SH-SY5Y (cell line): ENCODE measurements around the gene C1QB.

Experiments used
- GATA2 ChIP-seq: IDR thresholded peaks from 2 replicates; pipeline ENCODE4 v1.6.1; 2011; ENCODE audit warnings: mild to moderate bottlenecking, low read depth, low read length
- GATA3 ChIP-seq: IDR thresholded peaks from 2 replicates; pipeline ENCODE4 v1.6.1; 2011; ENCODE audit warnings: low read depth, mild to moderate bottlenecking, low read length, moderate library complexity

DNA sequence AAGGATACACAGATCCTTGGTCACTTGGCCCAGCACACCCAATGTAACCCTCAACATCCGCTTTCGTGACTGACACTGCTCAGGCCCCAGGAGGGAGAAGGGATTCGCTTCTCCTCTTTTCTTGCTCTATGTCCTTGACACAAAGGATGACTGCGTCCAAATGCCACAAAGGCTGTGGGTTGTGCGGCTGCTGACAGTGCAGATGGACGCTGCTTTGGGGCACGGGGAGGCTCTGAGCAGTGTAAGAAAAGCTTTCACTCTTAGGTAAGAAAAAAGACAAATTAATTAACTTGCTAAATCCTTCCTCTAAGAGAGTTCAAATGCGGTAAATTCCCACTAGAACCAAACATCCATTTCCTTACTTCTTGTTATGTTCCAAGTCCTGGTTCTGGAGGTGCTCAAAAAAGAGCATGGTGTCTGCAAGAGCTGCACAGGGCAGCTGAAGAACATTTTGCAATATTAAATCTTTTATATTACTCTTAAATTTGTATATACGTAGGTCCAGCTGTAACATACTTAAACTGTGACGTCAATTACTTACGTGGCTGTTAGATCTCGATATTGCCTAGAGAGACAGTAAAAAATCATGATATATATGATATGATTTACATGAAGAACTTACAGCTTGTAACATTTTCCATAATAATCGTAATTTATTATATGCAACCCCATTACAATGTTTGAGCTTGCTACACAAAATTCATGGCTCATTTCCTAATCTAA, 38.2 kb downstream of the C1QB start:
- TF ChIP-seq GATA2 (no peak), GATA3 (no peak)
